ENCODE data around the gene U2AF2.

The U2AF2 gene

DNA sequence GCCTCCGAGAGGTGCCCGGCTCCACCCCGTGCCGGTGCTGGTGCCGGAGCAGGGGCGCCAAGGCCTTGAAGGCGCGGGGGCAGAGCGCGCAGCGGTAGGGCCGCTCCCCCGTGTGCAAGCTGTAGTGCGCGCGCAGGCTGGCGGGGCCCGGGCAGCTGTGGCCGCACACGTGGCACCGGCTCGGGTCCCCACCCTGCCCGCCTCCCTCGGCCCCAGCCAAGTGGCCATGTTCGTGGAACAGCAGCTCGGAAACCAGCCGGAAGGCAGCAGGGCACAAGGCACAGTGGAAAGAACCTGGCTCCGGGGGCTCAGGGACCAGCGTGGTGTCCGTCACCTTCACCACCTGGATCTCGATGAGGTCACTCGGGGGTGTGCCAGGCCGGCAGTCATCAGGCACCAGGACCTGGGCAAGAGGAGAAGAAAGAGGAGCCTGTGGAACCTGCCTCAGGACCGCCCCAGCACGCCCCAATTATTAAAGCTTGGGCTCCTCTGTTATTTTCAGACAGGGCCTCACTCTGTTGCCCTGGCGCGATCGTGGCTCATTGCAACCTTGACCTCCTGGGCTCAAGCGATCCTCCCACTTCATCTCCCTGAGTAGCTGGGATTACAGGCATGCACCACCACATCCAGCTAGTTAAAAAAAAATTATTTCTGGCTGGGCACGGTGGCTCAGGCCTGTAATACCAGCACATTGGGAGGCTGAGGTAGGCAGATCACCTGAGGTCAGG is 32.4 kb upstream of the U2AF2 start:
- DNase-seq = no peak

DNA sequence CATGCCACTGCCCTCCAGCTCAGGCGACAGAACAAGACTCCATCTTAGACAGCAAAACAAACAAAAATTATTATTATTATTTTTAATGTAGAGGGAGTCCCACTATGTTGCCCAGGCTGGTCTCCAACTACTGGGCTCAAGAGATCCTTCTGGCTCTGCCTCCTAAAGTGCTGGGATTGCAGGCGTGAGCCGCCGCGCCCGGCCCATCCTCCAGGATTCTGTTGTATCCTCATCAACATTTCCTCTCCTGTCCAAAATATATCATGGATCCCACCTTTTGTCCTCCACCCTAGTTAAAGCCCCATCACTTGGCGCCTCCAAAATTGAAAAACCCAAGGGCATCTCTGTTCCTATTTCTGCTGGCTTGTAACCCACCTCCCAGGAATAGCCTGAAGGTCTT is 31.7 kb upstream of the U2AF2 start:
- no peak for DNase-seq

DNA sequence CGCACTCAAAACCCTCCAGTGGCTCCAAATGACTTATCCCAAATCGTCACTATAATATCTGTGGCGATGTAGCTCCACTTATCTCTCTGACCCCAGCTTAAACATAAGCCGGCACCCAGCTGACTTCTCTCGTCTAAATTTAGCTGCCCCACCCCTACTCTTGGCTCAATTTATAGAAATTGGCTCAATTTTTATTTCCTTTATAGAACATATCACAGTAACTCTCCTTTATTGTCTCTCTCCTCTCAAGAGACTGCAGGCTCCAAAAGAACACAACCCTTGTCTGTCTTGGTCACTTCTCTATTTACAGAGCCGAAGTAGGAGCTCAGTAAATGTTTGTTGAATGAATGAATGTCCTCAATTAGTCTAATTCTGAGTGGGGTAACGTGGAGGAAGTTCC is 31.3 kb upstream of the U2AF2 start:
- DNase-seq = no peak

DNA sequence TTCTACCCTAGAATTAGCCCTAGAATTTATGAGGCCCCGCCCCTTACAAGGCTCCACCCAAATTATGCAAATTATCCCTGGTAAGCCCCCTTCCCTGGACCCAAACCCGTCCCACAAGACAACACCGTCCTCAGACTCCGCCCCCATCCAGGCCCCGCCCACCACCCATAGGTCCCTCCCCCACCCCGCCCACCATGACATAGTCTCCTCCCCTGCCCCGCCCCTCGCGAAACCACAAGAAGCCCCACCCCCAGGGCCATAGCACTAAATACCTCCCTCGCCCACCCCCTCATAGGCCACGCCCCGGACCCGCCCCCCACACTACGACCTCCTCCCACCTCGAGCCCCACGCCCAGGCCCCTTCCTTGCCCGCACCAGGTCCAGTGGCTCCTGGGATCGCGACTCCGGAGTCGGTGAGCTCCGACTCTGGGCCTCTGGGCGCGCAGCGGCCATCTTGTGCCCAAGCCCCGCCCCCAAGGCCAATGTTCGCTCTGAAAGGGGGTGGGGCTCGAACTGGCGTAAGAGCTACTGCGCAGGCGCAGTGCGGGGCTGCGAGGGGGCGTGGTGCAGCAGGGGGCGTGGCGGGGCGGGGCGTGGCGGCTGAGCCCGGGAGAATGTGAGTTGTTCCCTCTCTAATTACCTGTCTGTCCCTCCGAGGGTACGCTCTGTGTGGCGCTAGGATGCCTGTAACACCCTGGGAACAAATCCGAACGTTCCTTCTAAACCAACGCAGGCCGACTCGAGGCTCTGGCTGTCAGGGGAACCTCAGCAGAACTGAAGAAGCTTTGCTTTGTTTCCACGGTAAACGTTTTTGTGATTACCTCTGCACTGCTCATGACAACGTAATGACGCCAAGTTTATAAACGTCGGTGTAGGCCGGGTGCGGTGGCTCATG is 30.5 kb upstream of the U2AF2 start, which contains the start of gene ZNF784:
Gene ZNF784, minus strand, starts transcription at position 458 of the 895 bp plus-strand sequence. Its CDS starts 5 bp downstream, at position 453.
- DNase-seq = peak; percentile 86

DNA sequence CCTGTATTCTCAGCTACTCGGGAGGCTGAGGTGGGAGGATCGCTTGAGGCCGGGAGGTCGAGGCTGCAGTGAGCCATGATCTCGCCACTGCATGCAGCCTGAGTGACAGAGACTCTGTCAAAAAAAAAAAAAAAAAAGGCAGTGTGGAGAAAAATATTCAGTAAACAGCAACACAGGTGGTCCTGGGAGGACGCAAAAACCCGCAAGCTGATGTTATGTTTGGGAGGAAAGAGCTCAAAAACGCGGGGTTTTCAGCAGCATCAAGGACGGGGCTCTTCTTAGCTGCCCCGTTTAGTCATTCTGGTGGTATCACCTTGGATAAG is 29.9 kb upstream of the U2AF2 start:
- no peak for DNase-seq

DNA sequence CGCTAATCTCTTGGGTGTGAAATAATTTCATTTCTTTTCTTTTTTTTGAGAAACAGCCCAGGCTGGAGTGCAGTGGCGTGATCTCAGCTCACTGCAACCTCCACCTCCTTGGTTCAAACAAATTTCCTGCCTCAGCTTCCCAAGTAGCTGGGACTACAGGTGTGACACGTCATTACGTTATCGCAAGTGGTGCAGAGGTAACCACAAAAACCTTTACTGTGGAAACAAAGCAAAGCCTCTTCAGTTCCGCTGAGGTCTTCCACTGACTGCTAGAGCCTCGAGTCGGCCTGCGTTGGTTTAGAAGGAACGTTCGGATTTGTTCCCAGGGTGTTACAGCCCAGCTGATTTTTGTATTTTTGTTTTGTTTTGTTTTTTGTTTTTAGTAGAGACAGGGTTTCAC is 28.5 kb upstream of the U2AF2 start:
- no peak for DNase-seq

DNA sequence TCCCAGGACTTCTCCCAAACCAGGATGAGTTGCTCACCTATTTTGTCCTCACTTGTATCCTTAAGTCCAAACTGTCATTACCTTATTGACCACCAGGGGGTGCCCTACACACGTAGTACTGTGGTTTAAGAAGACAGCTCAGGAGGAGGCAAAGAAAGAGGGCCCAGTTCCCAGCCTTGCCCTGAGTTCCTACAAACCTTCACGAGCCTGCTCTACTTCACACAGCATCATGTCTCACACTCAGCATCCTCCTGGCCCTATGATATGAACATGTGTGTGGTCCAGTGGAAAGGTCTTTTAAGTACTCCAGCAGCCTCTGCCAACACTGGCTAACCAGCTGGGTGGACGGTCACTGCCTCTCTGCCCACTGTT is 22.4 kb upstream of the U2AF2 start:
- no peak for DNase-seq

DNA sequence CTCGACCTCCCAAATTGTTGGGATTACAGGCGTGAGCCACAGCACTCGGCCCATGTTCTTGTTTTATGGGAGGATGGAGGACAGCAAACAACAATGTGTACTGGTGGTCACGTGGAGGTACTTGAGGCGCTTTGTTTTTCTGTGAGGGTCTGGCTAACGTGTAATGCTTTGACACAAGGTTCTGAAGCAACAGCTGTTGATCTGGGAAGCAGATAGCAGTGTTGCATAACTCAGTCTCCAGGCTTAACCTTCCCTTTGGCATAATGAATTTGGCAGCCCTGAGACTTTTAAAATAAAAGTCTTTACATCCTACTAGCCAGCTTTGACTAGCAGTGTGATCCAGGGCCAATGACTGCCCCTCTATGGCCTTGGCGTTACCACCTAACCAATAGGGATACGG is 21.0 kb upstream of the U2AF2 start:
- DNase-seq = no peak

DNA sequence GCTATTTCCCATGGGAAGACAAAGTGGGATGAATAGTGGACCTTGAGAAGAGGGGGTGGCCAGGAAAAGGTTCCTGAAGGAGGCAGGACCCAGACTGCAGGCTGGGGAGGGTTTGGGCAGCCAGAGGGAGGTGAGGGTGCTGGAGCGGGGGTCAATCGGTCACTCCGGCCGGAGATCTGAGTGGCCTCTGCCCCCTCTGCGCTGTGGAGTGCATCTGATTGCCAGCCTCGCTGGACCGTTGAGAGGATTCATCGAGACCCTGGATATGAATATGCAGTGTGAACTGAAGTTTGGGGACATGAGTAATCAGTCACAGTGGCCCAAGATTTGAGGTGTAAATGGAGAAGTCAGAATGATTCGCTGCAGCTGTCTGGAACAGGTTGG is 19.5 kb upstream of the U2AF2 start:
- no peak for DNase-seq

DNA sequence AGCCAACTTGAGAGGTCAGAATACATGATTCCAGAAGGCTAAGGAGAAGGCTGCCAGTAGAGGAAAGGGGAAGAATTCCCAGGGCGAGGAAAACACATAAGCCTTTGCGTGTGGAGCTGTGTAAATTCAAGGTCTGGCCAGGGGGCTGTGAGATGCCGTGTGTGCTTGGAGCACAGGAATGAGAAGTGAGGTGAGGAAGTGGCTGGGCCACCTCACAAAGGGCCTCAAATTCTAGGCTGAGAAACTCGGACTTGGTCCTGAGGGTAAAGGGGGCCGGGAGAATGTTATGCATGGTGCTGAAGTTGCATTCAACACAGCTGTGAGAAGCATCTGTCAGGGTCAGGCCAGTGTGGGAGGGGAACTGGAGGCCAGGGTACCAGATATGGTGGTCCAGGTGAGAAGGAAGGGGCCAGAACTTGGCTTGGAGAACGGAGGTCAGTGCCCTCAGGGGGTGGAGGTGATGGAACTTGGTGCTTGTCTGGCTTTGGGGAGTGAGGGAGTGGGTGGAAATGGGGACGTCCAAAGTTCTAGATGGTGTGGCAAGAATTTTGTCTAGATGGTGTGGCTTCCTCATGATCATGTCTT is 18.9 kb upstream of the U2AF2 start:
- DNase-seq = no peak

DNA sequence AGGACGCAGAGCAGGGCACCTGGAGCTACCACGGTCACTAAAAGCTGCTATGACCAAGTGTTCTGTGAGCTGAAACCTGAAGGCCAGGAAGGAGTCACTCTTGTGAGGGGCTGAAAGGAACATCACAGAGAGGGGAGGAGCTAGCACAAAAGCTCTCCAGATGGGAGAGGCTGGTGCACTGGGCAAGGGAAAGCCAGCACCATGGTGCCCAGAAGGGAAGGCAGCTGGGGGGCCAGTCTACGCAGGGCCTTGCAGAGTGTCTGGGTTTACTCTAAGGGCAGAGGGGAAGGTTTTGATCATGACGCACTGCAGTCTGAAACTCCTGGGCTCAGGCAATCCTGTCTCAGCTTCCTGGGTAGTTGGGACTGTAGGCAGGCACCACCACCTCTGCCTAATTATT is 18.1 kb upstream of the U2AF2 start:
- DNase-seq = no peak

DNA sequence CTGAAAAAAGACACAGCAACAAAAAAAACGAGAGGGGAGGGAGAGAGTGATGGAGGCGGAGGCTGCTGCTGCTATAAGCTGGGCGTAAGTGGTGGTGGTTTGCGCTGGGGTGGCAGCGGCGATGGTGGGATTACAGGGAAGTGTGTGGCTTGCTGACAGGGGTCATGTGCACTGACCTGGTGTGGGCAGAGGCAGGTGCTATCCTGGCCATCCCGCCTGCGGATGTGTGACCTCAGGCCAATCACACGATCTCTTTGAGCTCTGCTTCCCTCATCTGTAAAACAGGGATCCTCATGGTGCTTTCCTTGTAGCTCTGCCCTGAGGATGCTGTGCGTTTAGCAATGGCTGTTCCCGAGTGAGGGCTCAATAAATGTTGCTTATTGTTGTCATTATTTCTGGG is 17.3 kb upstream of the U2AF2 start:
- no peak for DNase-seq

DNA sequence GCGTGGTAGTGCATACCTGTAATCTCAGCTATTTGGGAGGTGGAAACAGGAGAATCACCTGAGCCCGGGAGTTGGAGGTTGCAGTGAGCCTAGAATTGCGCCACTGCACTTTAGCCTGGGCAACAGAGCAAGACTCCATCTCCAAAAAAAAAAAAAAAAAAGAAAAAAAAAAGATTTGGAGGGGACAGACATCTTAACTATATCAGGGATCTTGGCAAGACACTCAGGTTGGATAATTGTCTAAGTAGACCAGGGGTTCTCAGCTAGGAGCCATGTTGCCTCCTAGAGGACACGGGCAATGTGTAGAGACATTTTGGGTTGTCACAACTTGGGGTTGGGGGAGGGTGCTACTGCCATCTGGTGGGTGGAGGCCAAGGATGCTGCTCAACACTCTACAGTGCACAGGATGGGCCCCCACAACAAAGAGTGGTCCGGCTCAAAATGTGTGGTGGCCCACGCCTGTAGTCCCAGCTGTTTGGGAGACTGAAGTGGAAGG is 15.9 kb upstream of the U2AF2 start:
- no peak for DNase-seq

DNA sequence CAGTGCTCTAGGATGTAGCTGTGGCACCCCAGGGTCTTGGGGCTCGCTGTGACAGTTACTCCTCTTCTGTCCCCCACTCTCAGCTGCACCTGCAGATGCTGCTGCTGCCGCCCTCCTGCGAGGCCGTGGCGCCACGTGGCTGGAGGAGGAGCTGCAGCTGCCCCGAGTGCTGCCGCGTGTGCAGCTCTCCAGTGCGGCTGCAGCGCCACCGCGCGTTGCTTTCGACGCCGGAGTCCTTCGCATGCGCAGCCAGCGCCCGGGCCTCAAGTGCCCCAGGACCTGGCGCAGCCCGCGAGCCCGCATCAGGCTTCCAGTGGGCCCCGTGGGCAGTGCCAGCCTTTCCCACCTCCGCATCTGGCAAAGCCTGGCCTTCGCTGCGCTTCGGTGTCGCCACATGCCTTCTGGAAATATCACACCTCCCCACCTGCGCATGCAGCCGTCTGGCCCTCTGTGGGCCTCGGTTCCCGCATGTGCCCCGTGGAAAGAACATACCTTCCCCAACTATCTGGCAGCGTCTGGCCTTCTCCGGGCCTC is 14.7 kb upstream of the U2AF2 start:
- peak; percentile 55 for DNase-seq

DNA sequence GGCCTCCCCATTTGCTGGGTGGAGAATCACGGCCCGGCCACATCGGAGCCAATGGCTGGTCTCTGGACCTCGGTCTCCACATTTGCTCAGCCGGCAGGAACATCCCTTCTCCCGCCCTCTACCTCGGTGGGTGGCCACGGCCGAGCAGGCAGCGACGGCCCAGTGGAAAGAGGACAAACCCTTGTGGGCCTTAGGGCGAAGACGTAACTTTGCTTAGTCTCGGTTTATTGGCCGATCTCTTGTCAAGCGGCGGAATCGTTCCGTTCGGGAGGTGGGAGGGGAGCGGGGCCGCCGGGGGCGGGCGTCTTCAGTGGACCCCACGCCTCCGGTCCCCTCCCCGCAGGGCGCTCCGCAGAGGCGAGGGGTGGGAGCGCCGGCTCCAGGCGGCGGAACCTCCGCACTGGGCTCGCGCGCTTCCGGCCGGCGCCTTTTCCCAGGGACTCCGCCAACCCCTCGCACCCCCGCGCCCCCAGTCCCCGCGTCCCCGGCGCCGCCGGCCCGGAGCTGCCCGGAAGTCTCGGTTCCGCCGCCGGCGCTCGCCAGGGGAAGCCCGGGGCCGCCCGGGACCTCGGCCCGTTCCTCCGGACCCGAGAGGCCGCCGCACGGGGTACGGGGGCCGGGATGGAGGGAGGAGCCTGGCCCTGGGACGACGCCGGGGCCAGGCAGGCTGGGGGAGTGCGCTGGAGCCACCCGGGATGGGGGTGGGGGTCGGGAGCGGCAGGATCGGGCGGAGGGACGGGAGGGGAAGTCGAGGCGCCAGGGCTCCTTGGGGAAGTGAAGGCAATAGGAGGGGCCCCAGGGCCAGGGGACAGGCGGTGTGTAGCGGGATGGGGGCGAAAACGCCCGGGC is 14.0 kb upstream of the U2AF2 start, which contains the start of gene ZNF580:
Gene ZNF580, plus strand, starts transcription at position 426 of the 849 bp plus-strand sequence. CDS start 1,507 bp downstream, outside the sequence.
- DNase-seq = peak; percentile 51

DNA sequence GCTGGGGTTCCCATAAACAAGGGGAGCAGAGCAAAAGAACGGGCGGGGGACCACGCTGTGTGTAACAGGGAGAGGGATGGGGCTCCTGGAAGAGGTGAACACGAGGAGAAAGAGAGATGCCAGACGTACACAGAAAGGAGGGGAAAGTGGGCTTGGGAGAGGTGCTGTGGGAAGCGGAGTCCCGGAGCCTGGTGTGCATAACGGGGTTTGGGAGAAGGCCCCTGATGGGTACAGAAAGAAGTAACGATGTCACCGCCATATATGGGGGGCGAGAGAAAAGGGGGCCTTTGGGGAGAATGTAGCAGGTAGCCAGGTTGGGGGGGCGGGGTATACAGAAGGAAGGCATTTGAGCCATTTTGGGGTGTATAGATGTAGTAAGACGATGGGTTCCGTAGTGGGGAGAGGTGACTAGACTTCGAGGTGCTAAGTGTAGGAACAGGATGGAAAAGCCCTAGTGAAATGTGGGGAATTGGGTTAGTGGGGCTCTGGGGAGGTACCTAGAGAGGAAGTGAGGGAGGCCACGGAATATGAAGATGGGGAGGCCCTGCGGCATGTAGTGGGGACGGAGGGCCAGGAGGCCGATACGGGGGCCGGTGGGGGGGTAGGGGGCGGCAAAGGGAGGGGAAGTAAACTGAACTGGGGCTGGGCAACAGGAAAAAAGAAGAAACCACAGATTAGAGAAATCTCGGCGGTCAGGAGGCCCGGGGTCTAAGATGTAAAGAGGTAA is 13.2 kb upstream of the U2AF2 start:
- DNase-seq = no peak

DNA sequence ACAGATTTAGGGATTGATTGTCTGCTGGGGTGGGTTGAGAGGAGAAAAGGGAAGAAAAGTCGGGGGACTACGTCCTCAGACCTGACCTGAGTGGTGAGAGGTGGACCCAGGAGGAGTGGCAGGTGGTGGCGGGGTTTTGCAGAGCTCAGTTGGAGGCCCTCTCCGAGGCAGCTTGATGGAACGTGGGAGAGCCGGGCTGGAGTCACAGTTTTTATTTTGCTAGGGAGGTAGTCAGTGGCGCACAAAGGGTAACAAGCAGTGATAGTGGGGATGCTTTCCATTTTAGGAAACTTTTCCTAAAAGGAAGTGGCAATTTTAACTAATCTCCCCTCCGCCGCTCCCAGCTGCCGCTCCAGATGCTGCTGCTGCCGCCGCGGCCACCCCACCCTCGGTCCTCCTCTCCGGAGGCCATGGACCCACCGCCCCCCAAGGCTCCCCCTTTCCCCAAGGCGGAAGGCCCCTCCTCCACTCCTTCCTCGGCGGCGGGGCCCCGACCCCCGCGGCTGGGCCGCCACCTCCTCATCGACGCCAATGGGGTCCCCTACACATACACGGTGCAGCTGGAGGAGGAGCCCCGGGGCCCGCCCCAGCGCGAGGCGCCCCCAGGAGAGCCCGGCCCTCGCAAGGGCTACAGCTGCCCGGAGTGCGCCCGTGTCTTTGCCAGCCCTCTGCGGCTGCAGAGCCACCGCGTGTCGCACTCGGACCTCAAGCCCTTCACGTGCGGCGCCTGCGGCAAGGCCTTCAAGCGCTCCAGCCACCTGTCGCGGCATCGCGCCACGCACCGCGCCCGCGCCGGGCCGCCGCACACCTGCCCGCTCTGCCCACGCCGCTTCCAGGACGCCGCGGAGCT is 12.5 kb upstream of the U2AF2 start:
- no peak for DNase-seq

DNA sequence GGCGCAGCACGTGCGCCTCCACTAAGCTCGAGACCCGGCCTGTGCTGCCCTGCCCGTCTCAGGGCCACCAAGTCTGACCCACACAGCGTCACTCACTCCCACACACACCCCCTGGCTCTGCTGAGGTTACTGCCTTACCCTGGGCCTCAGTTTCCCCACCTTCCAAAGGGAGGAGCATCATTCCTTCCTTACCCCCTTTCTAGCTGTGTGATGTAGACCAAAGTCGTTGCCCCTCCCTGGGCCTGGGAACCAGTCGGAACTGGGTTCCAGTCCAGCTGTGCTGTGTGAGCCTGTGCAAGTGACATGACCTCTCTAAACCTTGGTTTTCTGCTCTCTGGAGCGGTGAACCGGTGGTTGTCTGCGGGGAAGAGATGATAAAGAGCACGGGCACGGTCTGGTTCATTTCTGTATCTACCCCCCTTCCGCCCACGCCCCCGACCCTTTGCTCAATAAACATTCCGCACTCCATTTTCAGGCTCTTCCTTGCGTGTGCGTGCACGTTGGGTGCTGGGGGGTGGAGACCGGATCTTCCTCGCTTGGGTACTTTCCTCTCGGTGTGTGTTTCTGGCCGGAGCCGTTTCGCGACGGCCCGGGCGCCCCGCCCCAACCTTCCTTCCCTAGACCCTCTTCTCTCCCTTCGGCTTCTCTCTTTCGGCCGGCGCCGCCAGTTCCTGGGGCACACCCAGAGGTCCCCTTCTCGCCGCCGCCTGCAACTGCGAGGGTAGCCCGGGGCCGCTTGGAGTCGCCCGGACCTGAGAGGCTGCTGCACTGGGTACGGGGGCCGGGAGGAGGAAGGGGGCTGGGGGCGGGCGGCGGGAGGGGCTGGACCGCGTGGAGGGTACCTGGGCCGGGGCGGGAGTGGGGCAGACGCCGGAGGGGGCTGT is 11.6 kb upstream of the U2AF2 start, which contains the start of gene ZNF581:
Gene ZNF581, plus strand, starts transcription at position 647 of the 884 bp plus-strand sequence. CDS start 923 bp downstream, outside the sequence.
- DNase-seq = peak; percentile 54

DNA sequence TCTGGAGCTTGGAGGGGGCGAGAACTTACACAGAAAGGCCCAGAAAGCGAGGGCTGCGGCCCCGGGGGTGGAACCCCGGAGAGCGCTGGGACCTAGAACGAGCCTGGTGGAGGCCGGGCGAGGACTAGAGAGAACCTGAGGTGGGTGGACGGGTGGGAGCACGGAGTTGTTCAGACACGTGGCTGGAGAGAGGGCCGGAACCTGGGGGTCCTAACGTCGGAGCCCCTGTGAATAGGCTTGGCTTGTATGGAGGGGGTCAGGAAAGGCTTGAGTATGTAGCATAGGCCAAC is 11.0 kb upstream of the U2AF2 start:
- no peak for DNase-seq
